Neural cell (in vitro differentiated cells): ENCODE data around the gene PCDHB1. TPM values are rescaled to one million over a fixed set of nuclear protein-coding genes. Genes with fewer than 3 reads are reported as not detected.

Experiments used
- H2AFZ ChIP-seq: fragments of 200-600, 300-800 bp; sonication (generic), shearing (Covaris generic); 2 replicates; pipeline ENCODE4 v1.6.0; 2014; ENCODE audit warnings: low read depth, mild to moderate bottlenecking, antibody characterized with exemption, low read length, moderate library complexity
- H3F3A ChIP-seq: fragments of 200-600 bp; shearing (Covaris generic); 2 replicates; pipeline ENCODE4 v1.6.1; 2016; ENCODE audit warnings: mild to moderate bottlenecking, moderate library complexity, mixed read lengths, antibody characterized with exemption, low read length; ENCODE audit not compliant: insufficient read depth, poor library complexity, severe bottlenecking
- H3K27ac ChIP-seq: fragments of 200-600, 300-800 bp; sonication (generic), shearing (Covaris generic); 2 replicates; pipeline ENCODE4 v1.5.1; 2014; ENCODE audit warnings: mild to moderate bottlenecking, low read length, moderate library complexity
- H3K27me3 ChIP-seq: fragments of 300-800, 200-600 bp; sonication (generic), shearing (Covaris generic); 2 replicates; pipeline ENCODE4 v1.6.0; 2014; ENCODE audit warnings: mild to moderate bottlenecking, low read depth, low read length, moderate library complexity; ENCODE audit not compliant: insufficient read depth
- H3K36me3 ChIP-seq: fragments of 300-800, 200-600 bp; sonication (generic), shearing (Covaris generic); 2 replicates; pipeline ENCODE4 v1.5.1; 2014; ENCODE audit warnings: mild to moderate bottlenecking, antibody characterized with exemption, low read length, moderate library complexity; ENCODE audit not compliant: insufficient read depth
- H3K4me2 ChIP-seq: fragments of 300-800, 200-600 bp; sonication (generic), shearing (Covaris generic); 2 replicates; pipeline ENCODE4 v1.6.0; 2014; ENCODE audit warnings: mild to moderate bottlenecking, low read length
- H3K4me3 ChIP-seq: fragments of 300-800, 200-600 bp; sonication (generic), shearing (Covaris generic); 2 replicates; pipeline ENCODE4 v1.5.1; 2014; ENCODE audit warnings: mild to moderate bottlenecking, low read length, moderate library complexity
- H3K79me2 ChIP-seq: fragments of 200-600 bp; shearing (Covaris generic); replicated peaks from 2 replicates; pipeline ENCODE4 v1.6.0; 2014; ENCODE audit warnings: mild to moderate bottlenecking, low read length, moderate library complexity; ENCODE audit not compliant: insufficient read depth
- H3K9ac ChIP-seq: fragments of 300-800, 200-600 bp; sonication (generic), shearing (Covaris generic); 2 replicates; pipeline ENCODE4 v1.6.1; 2016; ENCODE audit warnings: mild to moderate bottlenecking, low read length, mixed read lengths
- H3K9me2 ChIP-seq: fragments of 200-600 bp; shearing (Covaris generic); 2 replicates; pipeline ENCODE4 v1.6.1; 2016; ENCODE audit warnings: mild to moderate bottlenecking, low read length, mixed read lengths; ENCODE audit not compliant: insufficient read depth
- H3K9me3 ChIP-seq: fragments of 200-600, 300-800 bp; sonication (generic), shearing (Covaris generic); 2 replicates; pipeline ENCODE4 v1.6.1; 2016; ENCODE audit warnings: mild to moderate bottlenecking, mixed run types, low read length, moderate library complexity, mixed read lengths
- H4K20me1 ChIP-seq: fragments of 200-600 bp; shearing (Covaris generic); 2 replicates; pipeline ENCODE4 v1.6.1; 2016; ENCODE audit warnings: mild to moderate bottlenecking, mixed run types; ENCODE audit not compliant: insufficient read depth
- CTCF ChIP-seq: fragments of 450-650 bp; IDR thresholded peaks from 2 replicates; pipeline ENCODE4 v1.5.1; 2014; ENCODE audit warnings: antibody characterized with exemption, mild to moderate bottlenecking, moderate library complexity; ENCODE audit not compliant: poor library complexity, severe bottlenecking
- EP300 ChIP-seq: fragments of 450-650 bp; conservative IDR thresholded peaks from 2 replicates; pipeline ENCODE4 v1.6.1; 2014; ENCODE audit warnings: antibody characterized with exemption, mild to moderate bottlenecking, moderate library complexity; ENCODE audit not compliant: poor library complexity, severe bottlenecking
- EZH2 ChIP-seq: fragments of 200-600, 300-800 bp; shearing (Covaris generic), sonication (generic); IDR thresholded peaks from 2 replicates; pipeline ENCODE4 v1.6.1; 2014; ENCODE audit warnings: antibody characterized with exemption, low read length, borderline replicate concordance, mild to moderate bottlenecking; ENCODE audit not compliant: insufficient read depth, poor library complexity, severe bottlenecking
- MXI1 ChIP-seq: fragments of 450-650 bp; conservative IDR thresholded peaks from 2 replicates; pipeline ENCODE4 v1.6.1; 2014; ENCODE audit warnings: antibody characterized with exemption, mild to moderate bottlenecking; ENCODE audit not compliant: poor library complexity, severe bottlenecking
- POLR2AphosphoS5 ChIP-seq: IDR thresholded peaks from 2 replicates; pipeline ENCODE4 v1.6.1; 2012
- RAD21 ChIP-seq: fragments of 450-650 bp; conservative IDR thresholded peaks from 2 replicates; pipeline ENCODE4 v1.6.1; 2014; ENCODE audit warnings: antibody characterized with exemption, mild to moderate bottlenecking, moderate library complexity
- SMC3 ChIP-seq: fragments of 450-650 bp; conservative IDR thresholded peaks from 2 replicates; pipeline ENCODE4 v1.6.1; 2014; ENCODE audit warnings: antibody characterized with exemption, mild to moderate bottlenecking, moderate library complexity; ENCODE audit not compliant: poor library complexity
- TAF1 ChIP-seq: IDR thresholded peaks from 2 replicates; pipeline ENCODE4 v1.6.1; 2012; ENCODE audit warnings: low read depth
- polyA plus RNA-seq: library from polyadenylated mRNA; depleted of rRNA; stranded (reverse); fragments of >200 nt; gene quantifications from 2 replicates; pipeline ENCODE4 v1.2.3, GENCODE V29; 2014
- TF ChIP-seq, protein P1 (sequence below): IDR thresholded peaks from 2 replicates; pipeline ENCODE4 v1.6.1; 2012; ENCODE audit warnings: borderline replicate concordance

The PCDHB1 gene
- polyA plus RNA-seq, 1 donor from 2014 or later, result 0.10 TPM

GRCh38 chr5:141077826-141078225 is 26.7 kb downstream of the PCDHB1 start:
- H4K20me1 ChIP-seq, result no peaks in the 10 kb centered on the region
- no peak overlapping the region for H3K4me3 ChIP-seq
- H3K27ac ChIP-seq, result no peak overlapping the region
- H3K27me3 ChIP-seq, result no peaks in the 10 kb centered on the region
- no peak overlapping the region for H3K9ac ChIP-seq
- H3K4me2 ChIP-seq, result no peak overlapping the region
- H3K79me2 ChIP-seq, result no peaks in the 10 kb centered on the region
- no peaks in the 10 kb centered on the region for H3F3A ChIP-seq
- H3K9me2 ChIP-seq, result no peaks in the 10 kb centered on the region
- no peaks in the 10 kb centered on the region for H3K36me3 ChIP-seq
- no peak for TF ChIP-seq MXI1
- TF ChIP-seq EZH2, result no peak
- TF ChIP-seq, protein P1, sequence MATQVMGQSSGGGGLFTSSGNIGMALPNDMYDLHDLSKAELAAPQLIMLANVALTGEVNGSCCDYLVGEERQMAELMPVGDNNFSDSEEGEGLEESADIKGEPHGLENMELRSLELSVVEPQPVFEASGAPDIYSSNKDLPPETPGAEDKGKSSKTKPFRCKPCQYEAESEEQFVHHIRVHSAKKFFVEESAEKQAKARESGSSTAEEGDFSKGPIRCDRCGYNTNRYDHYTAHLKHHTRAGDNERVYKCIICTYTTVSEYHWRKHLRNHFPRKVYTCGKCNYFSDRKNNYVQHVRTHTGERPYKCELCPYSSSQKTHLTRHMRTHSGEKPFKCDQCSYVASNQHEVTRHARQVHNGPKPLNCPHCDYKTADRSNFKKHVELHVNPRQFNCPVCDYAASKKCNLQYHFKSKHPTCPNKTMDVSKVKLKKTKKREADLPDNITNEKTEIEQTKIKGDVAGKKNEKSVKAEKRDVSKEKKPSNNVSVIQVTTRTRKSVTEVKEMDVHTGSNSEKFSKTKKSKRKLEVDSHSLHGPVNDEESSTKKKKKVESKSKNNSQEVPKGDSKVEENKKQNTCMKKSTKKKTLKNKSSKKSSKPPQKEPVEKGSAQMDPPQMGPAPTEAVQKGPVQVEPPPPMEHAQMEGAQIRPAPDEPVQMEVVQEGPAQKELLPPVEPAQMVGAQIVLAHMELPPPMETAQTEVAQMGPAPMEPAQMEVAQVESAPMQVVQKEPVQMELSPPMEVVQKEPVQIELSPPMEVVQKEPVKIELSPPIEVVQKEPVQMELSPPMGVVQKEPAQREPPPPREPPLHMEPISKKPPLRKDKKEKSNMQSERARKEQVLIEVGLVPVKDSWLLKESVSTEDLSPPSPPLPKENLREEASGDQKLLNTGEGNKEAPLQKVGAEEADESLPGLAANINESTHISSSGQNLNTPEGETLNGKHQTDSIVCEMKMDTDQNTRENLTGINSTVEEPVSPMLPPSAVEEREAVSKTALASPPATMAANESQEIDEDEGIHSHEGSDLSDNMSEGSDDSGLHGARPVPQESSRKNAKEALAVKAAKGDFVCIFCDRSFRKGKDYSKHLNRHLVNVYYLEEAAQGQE, result no peak
- no peak for TF ChIP-seq POLR2AphosphoS5
- TF ChIP-seq SMC3, result no peak
- TF ChIP-seq TAF1, result no peak
- TF ChIP-seq RAD21, result no peak
- TF ChIP-seq CTCF, result no peak
- no peak for TF ChIP-seq EP300
- H2AFZ ChIP-seq, result no peak overlapping the region
- H3K9me3 ChIP-seq, result peaks cover 4% of the 10 kb centered on the region

- Histone ChIP-seq H3K4me2 (no peak overlapping the region), H3K9me2 (no peaks in the 10 kb centered on the region), H3K4me3 (no peak overlapping the region), H2AFZ (no peak overlapping the region), H3K79me2 (no peaks in the 10 kb centered on the region), H3K36me3 (no peaks in the 10 kb centered on the region), H3K9me3 (peaks cover 4% of the 10 kb centered on the region), H3K27me3 (no peaks in the 10 kb centered on the region), H3F3A (no peaks in the 10 kb centered on the region), H4K20me1 (no peaks in the 10 kb centered on the region), H3K9ac (no peak overlapping the region), H3K27ac (no peak overlapping the region)
- TF ChIP-seq MXI1, result no peak
- TF ChIP-seq, protein P1, result no peak
- no peak for TF ChIP-seq CTCF
- TF ChIP-seq EP300, result no peak
- no peak for TF ChIP-seq RAD21
- no peak for TF ChIP-seq EZH2
- no peak for TF ChIP-seq SMC3
Measured at GRCh38 chr5:141082228-141082627, 31.1 kb downstream of the PCDHB1 start.
